Measurements from ENCODE around the gene MAJIN.

MAJIN gene

GRCh38 chr11:64888729-64889511 lies 83.0 kb downstream of the MAJIN start:
- no peak for TF ChIP-seq TEAD4 (IDR thresholded peaks at IDR 0.05)
- TF ChIP-seq NFIC (IDR thresholded peaks at IDR 0.05), result no peak
- no peak for TF ChIP-seq EGR1 (IDR thresholded peaks at IDR 0.05)
- no peak for TF ChIP-seq FOXM1 (IDR thresholded peaks at IDR 0.05; ENCODE audit: borderline replicate concordance, low read depth)
- no peak for TF ChIP-seq EP300 (IDR thresholded peaks at IDR 0.05; ENCODE audit: borderline replicate concordance)
- no peak for TF ChIP-seq YY1 (IDR thresholded peaks at IDR 0.05; ENCODE audit: low read depth)
- TF ChIP-seq RAD21 (IDR thresholded peaks at IDR 0.05; ENCODE audit: low read depth), result no peak
- TF ChIP-seq, protein P1, sequence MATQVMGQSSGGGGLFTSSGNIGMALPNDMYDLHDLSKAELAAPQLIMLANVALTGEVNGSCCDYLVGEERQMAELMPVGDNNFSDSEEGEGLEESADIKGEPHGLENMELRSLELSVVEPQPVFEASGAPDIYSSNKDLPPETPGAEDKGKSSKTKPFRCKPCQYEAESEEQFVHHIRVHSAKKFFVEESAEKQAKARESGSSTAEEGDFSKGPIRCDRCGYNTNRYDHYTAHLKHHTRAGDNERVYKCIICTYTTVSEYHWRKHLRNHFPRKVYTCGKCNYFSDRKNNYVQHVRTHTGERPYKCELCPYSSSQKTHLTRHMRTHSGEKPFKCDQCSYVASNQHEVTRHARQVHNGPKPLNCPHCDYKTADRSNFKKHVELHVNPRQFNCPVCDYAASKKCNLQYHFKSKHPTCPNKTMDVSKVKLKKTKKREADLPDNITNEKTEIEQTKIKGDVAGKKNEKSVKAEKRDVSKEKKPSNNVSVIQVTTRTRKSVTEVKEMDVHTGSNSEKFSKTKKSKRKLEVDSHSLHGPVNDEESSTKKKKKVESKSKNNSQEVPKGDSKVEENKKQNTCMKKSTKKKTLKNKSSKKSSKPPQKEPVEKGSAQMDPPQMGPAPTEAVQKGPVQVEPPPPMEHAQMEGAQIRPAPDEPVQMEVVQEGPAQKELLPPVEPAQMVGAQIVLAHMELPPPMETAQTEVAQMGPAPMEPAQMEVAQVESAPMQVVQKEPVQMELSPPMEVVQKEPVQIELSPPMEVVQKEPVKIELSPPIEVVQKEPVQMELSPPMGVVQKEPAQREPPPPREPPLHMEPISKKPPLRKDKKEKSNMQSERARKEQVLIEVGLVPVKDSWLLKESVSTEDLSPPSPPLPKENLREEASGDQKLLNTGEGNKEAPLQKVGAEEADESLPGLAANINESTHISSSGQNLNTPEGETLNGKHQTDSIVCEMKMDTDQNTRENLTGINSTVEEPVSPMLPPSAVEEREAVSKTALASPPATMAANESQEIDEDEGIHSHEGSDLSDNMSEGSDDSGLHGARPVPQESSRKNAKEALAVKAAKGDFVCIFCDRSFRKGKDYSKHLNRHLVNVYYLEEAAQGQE (IDR thresholded peaks at IDR 0.05; ENCODE audit: low read depth), result no peak
- TF ChIP-seq MAX (IDR thresholded peaks at IDR 0.05), result no peak
- no peak for TF ChIP-seq CREB1 (IDR thresholded peaks at IDR 0.05; ENCODE audit: low read depth)
- no peak for TF ChIP-seq CEBPB (IDR thresholded peaks at IDR 0.05)
- TF ChIP-seq ZBTB7A (IDR thresholded peaks at IDR 0.05; ENCODE audit: low read depth), result no peak
- no peak for TF ChIP-seq TCF12 (IDR thresholded peaks at IDR 0.05; ENCODE audit: low read depth)
- TF ChIP-seq, protein P2, sequence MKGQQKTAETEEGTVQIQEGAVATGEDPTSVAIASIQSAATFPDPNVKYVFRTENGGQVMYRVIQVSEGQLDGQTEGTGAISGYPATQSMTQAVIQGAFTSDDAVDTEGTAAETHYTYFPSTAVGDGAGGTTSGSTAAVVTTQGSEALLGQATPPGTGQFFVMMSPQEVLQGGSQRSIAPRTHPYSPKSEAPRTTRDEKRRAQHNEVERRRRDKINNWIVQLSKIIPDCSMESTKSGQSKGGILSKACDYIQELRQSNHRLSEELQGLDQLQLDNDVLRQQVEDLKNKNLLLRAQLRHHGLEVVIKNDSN (IDR thresholded peaks at IDR 0.05), result no peak
- TF ChIP-seq TAF1 (IDR thresholded peaks at IDR 0.05; ENCODE audit: low read depth), result no peak

GRCh38 chr11:64888406-64888728 lies 83.5 kb downstream of the MAJIN start:
- TF ChIP-seq TEAD4 (IDR thresholded peaks at IDR 0.05) (no peak), EP300 (IDR thresholded peaks at IDR 0.05; ENCODE audit: borderline replicate concordance) (no peak), TCF12 (IDR thresholded peaks at IDR 0.05; ENCODE audit: low read depth) (no peak), RAD21 (IDR thresholded peaks at IDR 0.05; ENCODE audit: low read depth) (no peak), FOXM1 (IDR thresholded peaks at IDR 0.05; ENCODE audit: borderline replicate concordance, low read depth) (no peak), NFIC (IDR thresholded peaks at IDR 0.05) (no peak), EGR1 (IDR thresholded peaks at IDR 0.05) (no peak), ZBTB7A (IDR thresholded peaks at IDR 0.05; ENCODE audit: low read depth) (no peak), MAX (IDR thresholded peaks at IDR 0.05) (no peak), YY1 (IDR thresholded peaks at IDR 0.05; ENCODE audit: low read depth) (no peak), CREB1 (IDR thresholded peaks at IDR 0.05; ENCODE audit: low read depth) (no peak), TAF1 (IDR thresholded peaks at IDR 0.05; ENCODE audit: low read depth) (no peak), CEBPB (IDR thresholded peaks at IDR 0.05) (no peak)
- TF ChIP-seq, protein P1 (IDR thresholded peaks at IDR 0.05; ENCODE audit: low read depth), result no peak
- TF ChIP-seq, protein P2 (IDR thresholded peaks at IDR 0.05), result no peak

All from Ishikawa (cell line).